Omental fat pad (tissue), 4 donors: ENCODE measurements around the gene FAM13C. TPM values are rescaled to one million over a fixed set of nuclear protein-coding genes. Genes with fewer than 3 reads are reported as not detected.

Experiments used
- ATAC-seq: fragments of 150-250 bp; one replicate; pipeline ENCODE4 v1.9.1; 2016; ENCODE audit warnings: mild to moderate bottlenecking, moderate library complexity; ENCODE audit not compliant: low FRiP score
- DNase-seq: peaks from one replicate; pipeline ENCODE4 v3.0.0-alpha.2; 2019; ENCODE audit warnings: low spot score
- total RNA-seq, 4 donors: library from RNA; depleted of rRNA; stranded (reverse); fragments of >200 nt; gene quantifications; one replicate each; pipeline ENCODE4 v1.1.0, GENCODE V29; 2016
- TF ChIP-seq, protein P1 (sequence below), 3 donors: fragments of 450-650 bp; IDR thresholded peaks; one replicate each; pipeline ENCODE4 v1.5.1; 2016 to 2017; ENCODE audit warnings: antibody characterized with exemption in 3 of 3, mild to moderate bottlenecking in 3 of 3, moderate library complexity in 2 of 3

FAM13C gene
- total RNA-seq, 4 donors from 2014 or later: 2.2 to 43.0 (median 11.6) TPM

GRCh38 chr10:59391060-59391459 is 28.7 kb upstream of the FAM13C start:
- TF ChIP-seq, protein P1, sequence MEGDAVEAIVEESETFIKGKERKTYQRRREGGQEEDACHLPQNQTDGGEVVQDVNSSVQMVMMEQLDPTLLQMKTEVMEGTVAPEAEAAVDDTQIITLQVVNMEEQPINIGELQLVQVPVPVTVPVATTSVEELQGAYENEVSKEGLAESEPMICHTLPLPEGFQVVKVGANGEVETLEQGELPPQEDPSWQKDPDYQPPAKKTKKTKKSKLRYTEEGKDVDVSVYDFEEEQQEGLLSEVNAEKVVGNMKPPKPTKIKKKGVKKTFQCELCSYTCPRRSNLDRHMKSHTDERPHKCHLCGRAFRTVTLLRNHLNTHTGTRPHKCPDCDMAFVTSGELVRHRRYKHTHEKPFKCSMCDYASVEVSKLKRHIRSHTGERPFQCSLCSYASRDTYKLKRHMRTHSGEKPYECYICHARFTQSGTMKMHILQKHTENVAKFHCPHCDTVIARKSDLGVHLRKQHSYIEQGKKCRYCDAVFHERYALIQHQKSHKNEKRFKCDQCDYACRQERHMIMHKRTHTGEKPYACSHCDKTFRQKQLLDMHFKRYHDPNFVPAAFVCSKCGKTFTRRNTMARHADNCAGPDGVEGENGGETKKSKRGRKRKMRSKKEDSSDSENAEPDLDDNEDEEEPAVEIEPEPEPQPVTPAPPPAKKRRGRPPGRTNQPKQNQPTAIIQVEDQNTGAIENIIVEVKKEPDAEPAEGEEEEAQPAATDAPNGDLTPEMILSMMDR (IDR thresholded peaks at IDR 0.05): no peak
- DNase-seq: no peak
- ATAC-seq: no peak

- no peak for ATAC-seq
- DNase-seq: no peak
- TF ChIP-seq, protein P1 (IDR thresholded peaks at IDR 0.05): no peak
Observed at GRCh38 chr10:59388671-59388976, 26.3 kb upstream of the FAM13C start.

DNA sequence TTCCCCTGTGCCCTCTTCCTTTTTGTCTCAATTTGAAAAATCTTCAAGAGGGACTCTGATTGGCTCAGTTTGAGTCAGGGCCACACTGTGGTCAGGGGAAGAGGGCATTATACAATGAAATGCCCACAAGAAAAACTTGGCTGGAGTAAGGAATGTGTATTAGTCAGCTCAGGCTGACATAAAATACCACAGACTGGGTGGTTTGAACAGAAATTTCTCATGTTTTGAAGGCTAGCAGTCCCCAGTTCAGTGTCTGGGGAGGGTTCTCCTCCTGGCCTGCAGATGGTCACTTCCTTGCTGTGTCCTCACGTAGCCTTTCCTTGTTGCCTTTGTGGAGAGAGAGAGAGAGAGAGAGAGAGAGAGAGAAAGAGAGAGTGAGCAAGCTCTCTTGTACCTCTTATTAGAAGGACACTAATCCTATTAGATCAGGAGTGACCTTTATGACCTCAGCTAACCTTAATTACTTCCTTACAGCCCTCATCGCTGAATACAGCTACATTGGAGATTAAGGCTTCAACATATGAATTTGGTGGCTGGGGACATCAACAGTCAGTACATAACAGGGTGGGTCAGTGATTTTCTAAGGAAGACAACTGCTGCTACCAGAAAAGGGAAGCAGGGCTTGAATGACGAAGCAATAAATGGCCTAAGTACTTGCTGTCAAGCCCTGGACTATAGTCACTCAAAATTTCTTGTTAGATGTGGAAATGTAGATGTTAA is 25.8 kb upstream of the FAM13C start:
- TF ChIP-seq, protein P1 (IDR thresholded peaks at IDR 0.05): no peak
- DNase-seq (no peak), ATAC-seq (no peak)

- no peak for ATAC-seq
- TF ChIP-seq, protein P1 (IDR thresholded peaks at IDR 0.05): no peak
Observed at GRCh38 chr10:59384761-59385160, 22.4 kb upstream of the FAM13C start.

DNA sequence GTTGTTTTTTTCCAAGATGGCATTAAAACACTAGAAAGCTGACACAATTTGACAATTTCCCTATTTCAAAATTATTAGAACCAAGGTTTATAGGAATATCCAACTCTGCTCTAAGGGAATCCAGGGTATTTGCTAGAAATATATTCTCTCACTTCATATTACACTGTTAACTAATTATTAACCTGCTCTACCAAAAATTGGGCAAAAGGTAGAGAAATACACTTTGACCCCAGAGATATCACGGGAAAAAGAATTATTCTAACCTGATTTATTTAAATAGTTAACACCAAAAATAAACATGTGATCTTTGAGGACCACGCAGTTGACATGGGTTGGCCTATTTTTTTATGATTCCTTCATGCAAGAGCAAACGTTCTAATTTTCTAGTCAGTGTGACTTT is 21.6 kb upstream of the FAM13C start:
- TF ChIP-seq, protein P1 (IDR thresholded peaks at IDR 0.05): no peak
- no peak for ATAC-seq
- no peak for DNase-seq

More at GRCh38 chr10:59384761-59385160, 22.4 kb upstream of the FAM13C start:
- no peak for DNase-seq

GRCh38 chr10:59383436-59383835 is 21.1 kb upstream of the FAM13C start:
- no peak for ATAC-seq
- no peak for DNase-seq
- TF ChIP-seq, protein P1 (IDR thresholded peaks at IDR 0.05): no peak

GRCh38 chr10:59382831-59383295 is 20.5 kb upstream of the FAM13C start:
- DNase-seq: no peak

More at GRCh38 chr10:59382831-59383295, 20.5 kb upstream of the FAM13C start:
- TF ChIP-seq, protein P1 (IDR thresholded peaks at IDR 0.05): no peak
- no peak for ATAC-seq
